PC-3 (cell line): ENCODE measurements around the gene NEGR1. TPM values are rescaled to one million over a fixed set of nuclear protein-coding genes. Genes with fewer than 3 reads are reported as not detected.

Experiments used
- ATAC-seq: fragments of 200-7000 bp; cut with Tn5 transposase; 2 replicates; pipeline ENCODE4 v1.9.1; 2020; ENCODE audit warnings: mild to moderate bottlenecking, moderate library complexity
- BruUV-seq: library from RNA; stranded (reverse); fragments of 400-500 nt; replicated peaks from 2 replicates; lab custom pipeline; 2021; lab: Mats Ljungman, UMichigan
- CTCF ChIA-PET: fragments of 300-600 bp; sonication (Branson Sonifier 250); formaldehyde crosslinking; loops from one replicate; lab custom pipeline; 2022; ENCODE audit warnings: antibody characterized with exemption; lab: Charles Lee
- POLR2A ChIA-PET: fragments of 300-600 bp; sonication (Branson Sonifier 250); formaldehyde crosslinking; loops from one replicate; lab custom pipeline; 2022; ENCODE audit warnings: antibody characterized with exemption; ENCODE audit not compliant: unreplicated experiment; lab: Charles Lee
- DNase-seq: peaks from one replicate; pipeline ENCODE4 v3.0.0-alpha.2; 2015
- H2AFZ ChIP-seq: fragments of 300-600 bp; sonication (generic); 2 replicates; pipeline ENCODE4 v1.6.0; 2016; ENCODE audit warnings: antibody characterized with exemption, low read length
- H3F3A ChIP-seq: fragments of 300-600 bp; sonication (generic); one replicate; pipeline ENCODE4 v1.6.0; 2017; ENCODE audit warnings: antibody characterized with exemption, low read length, control low read depth, mild to moderate bottlenecking; ENCODE audit not compliant: unreplicated experiment
- H3K27ac ChIP-seq: fragments of 300-600 bp; sonication (generic); 2 replicates; pipeline ENCODE4 v1.5.1; 2016; ENCODE audit warnings: mild to moderate bottlenecking, low read length
- H3K27me3 ChIP-seq: fragments of 300-600 bp; sonication (generic); 2 replicates; pipeline ENCODE4 v1.6.1; 2016; ENCODE audit warnings: low read length, mixed read lengths
- H3K36me3 ChIP-seq: fragments of 300-600 bp; sonication (generic); 2 replicates; pipeline ENCODE4 v1.6.1; 2016; ENCODE audit warnings: low read depth, mixed run types, low read length, mixed read lengths
- H3K4me1 ChIP-seq: fragments of 300-600 bp; sonication (generic); 2 replicates; pipeline ENCODE4 v1.5.1; 2016; ENCODE audit warnings: low read length; ENCODE audit not compliant: insufficient read depth
- H3K4me2 ChIP-seq: fragments of 300-600 bp; sonication (generic); 2 replicates; pipeline ENCODE4 v1.6.0; 2016; ENCODE audit warnings: low read length
- H3K4me3 ChIP-seq: fragments of 300-600 bp; sonication (generic); 2 replicates; pipeline ENCODE4 v1.5.1; 2016; ENCODE audit warnings: mild to moderate bottlenecking, low read length, mixed read lengths
- H3K79me2 ChIP-seq: fragments of 300-600 bp; sonication (generic); 2 replicates; pipeline ENCODE4 v1.6.1; 2017; ENCODE audit warnings: low read length, mixed read lengths
- H3K9ac ChIP-seq: fragments of 300-600 bp; sonication (generic); 2 replicates; pipeline ENCODE4 v1.6.0; 2016; ENCODE audit warnings: mild to moderate bottlenecking, low read length
- H3K9me2 ChIP-seq: fragments of 300-600 bp; sonication (generic); replicated peaks from 2 replicates; pipeline ENCODE4 v1.6.1; 2016; ENCODE audit warnings: mixed run types, low read length, mixed read lengths
- H3K9me3 ChIP-seq: fragments of 300-600 bp; sonication (generic); 2 replicates; pipeline ENCODE4 v1.6.1; 2016; ENCODE audit warnings: low read length, mixed read lengths
- H4K20me1 ChIP-seq: fragments of 300-600 bp; sonication (generic); 2 replicates; pipeline ENCODE4 v1.6.1; 2016; ENCODE audit warnings: low read length, mixed read lengths
- CTCF ChIP-seq: fragments of 300-600 bp; sonication (generic); conservative IDR thresholded peaks from 2 replicates; pipeline ENCODE4 v1.5.1; 2017; ENCODE audit warnings: antibody characterized with exemption, low read depth, mild to moderate bottlenecking, low read length
- EZH2 ChIP-seq: fragments of 300-600 bp; sonication (generic); IDR thresholded peaks from one replicate; pipeline ENCODE4 v1.6.1; 2017; ENCODE audit warnings: antibody characterized with exemption, mild to moderate bottlenecking, low read length; ENCODE audit not compliant: unreplicated experiment
- EZH2phosphoT487 ChIP-seq: fragments of 300-600 bp; sonication (generic); IDR thresholded peaks from 2 replicates; pipeline ENCODE4 v1.6.1; 2018; ENCODE audit warnings: mild to moderate bottlenecking, antibody characterized with exemption, low read length, borderline replicate concordance
- intact Hi-C: fragments of 100-400 bp; cut with micrococcal nuclease; formaldehyde crosslinking; loops from 2 replicates; pipeline ENCODE4 v1.9.0; 2023
- total RNA-seq: library from RNA; depleted of rRNA; stranded (reverse); fragments of >200 nt; gene quantifications from 2 replicates; pipeline ENCODE4 v1.2.3, GENCODE V29; 2014

Gene NEGR1
- total RNA-seq, 1 experiment from 2014 or later: 3.4 TPM

GRCh38 chr1:71753746-71754145 is 528.6 kb downstream of the NEGR1 start:
- POLR2A ChIA-PET: no interaction called here
- H3K4me3 ChIP-seq: no peak overlapping the region
- H2AFZ ChIP-seq: no peak overlapping the region

GRCh38 chr1:71745326-71745725 is 537.0 kb downstream of the NEGR1 start:
- no peak overlapping the region for H2AFZ ChIP-seq
- H3K9me3 ChIP-seq: no peaks in the 10 kb centered on the region
- H3K4me2 ChIP-seq: no peak overlapping the region
- no peak for ATAC-seq
- no TSS peak for BruUV-seq
- H3F3A ChIP-seq: no peaks in the 10 kb centered on the region
- no peak overlapping the region for H3K27ac ChIP-seq
- no peaks in the 10 kb centered on the region for H3K9me2 ChIP-seq
- intact Hi-C loops: no loop called here
- no peak overlapping the region for H3K4me3 ChIP-seq
- POLR2A ChIA-PET: no interaction called here
- H3K27me3 ChIP-seq: no peaks in the 10 kb centered on the region
- no peaks in the 10 kb centered on the region for H3K4me1 ChIP-seq
- H3K79me2 ChIP-seq: no peaks in the 10 kb centered on the region
- CTCF ChIA-PET: no interaction called here
- no peaks in the 10 kb centered on the region for H4K20me1 ChIP-seq
- no peak for DNase-seq
- no peak overlapping the region for H3K9ac ChIP-seq
- TF ChIP-seq CTCF (no peak), EZH2phosphoT487 (no peak), EZH2 (no peak)
- no peaks in the 10 kb centered on the region for H3K36me3 ChIP-seq

More at GRCh38 chr1:71753746-71754145, 528.6 kb downstream of the NEGR1 start:
- Histone ChIP-seq H3K9ac (no peak overlapping the region), H3K36me3 (no peaks in the 10 kb centered on the region), H3K79me2 (no peaks in the 10 kb centered on the region), H3F3A (no peaks in the 10 kb centered on the region), H3K27ac (no peak overlapping the region), H3K9me3 (no peaks in the 10 kb centered on the region), H3K9me2 (no peaks in the 10 kb centered on the region), H4K20me1 (no peaks in the 10 kb centered on the region), H3K27me3 (no peaks in the 10 kb centered on the region), H3K4me2 (no peak overlapping the region), H3K4me1 (no peaks in the 10 kb centered on the region)
- DNase-seq: no peak
- CTCF ChIA-PET: no interaction called here
- no TSS peak for BruUV-seq
- TF ChIP-seq EZH2: no peak
- ATAC-seq: no peak
- intact Hi-C loops: no loop called here

DNA sequence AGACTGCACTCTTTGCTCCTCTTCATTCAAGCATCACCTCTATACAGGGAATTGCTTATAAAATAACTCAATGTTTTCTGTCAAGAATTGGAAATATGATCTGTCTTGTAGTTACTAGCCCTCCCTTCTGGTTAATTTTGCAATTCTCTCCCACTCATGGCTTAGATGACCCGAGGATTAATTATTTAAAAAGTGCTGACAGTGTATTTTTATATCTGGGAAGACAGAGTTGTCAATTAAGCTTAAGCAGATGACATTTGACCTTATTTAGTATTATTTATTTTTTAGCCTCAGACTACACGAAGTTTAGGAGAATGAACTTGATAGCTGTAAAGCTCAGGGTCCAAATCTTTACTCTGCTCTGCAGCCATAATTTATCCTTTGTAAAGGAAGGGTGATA is 538.5 kb downstream of the NEGR1 start:
- no peaks in the 10 kb centered on the region for H3F3A ChIP-seq
- H3K9me2 ChIP-seq: no peaks in the 10 kb centered on the region
- no peaks in the 10 kb centered on the region for H3K79me2 ChIP-seq
- H4K20me1 ChIP-seq: no peaks in the 10 kb centered on the region
- H3K4me2 ChIP-seq: no peak overlapping the region
- no peak overlapping the region for H3K4me3 ChIP-seq
- DNase-seq (no peak), ATAC-seq (no peak)
- BruUV-seq: no TSS peak
- TF ChIP-seq EZH2phosphoT487 (no peak), EZH2 (no peak), CTCF (no peak)
- no peaks in the 10 kb centered on the region for H3K36me3 ChIP-seq
- H3K4me1 ChIP-seq: no peaks in the 10 kb centered on the region
- no peaks in the 10 kb centered on the region for H3K9me3 ChIP-seq
- no peaks in the 10 kb centered on the region for H3K27me3 ChIP-seq
- no peak overlapping the region for H2AFZ ChIP-seq
- intact Hi-C loops: no loop called here
- ChIA-PET POLR2A (no interaction called here), CTCF (no interaction called here)
- no peak overlapping the region for H3K9ac ChIP-seq
- H3K27ac ChIP-seq: no peak overlapping the region
